ENCODE results near the gene HGFAC.
A peak's percentile ranks its signal among the peaks of the same experiment; 100 is the strongest.
"Not testable (repeated sequence)": the region's sequence is repeated elsewhere in the genome, so short reads cannot be mapped to it uniquely, and the experiment has no call there.

The HGFAC gene

DNA sequence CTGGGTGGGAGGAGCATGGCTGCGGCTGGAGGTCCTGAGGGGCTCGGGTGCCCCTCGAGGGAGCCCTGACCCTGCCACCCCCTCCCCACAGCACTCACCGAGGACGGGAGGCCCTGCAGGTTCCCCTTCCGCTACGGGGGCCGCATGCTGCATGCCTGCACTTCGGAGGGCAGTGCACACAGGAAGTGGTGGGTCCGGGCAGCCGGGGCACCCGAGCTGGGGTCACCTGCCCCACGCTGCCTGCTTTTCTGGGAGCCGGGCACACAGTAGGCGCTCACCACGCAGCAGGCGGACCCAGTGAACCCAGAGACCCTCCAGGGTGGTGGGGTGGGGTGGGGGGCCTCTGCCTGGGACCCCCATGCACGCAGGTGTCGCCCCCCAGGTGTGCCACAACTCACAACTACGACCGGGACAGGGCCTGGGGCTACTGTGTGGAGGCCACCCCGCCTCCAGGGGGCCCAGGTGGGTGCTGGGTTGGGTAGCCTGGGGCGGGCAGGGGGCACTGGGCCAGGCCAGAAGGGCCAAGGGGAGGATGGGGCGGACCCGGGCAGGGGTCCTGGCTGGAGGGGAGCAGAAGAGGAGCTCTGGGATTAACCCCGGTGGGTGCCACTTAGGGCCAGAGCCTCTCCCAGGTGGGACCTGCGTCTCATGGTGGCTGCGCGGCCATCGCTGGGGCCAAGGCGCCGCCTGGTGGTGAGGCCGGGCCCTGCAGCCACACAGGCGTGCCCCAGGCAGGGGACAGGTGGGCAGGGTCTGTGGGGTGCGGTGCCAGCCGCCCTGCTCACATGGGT, 1.4 kb downstream of the HGFAC start:
- no peaks in the 10 kb centered on the region for H3K4me1 Mint-ChIP-seq
- no peaks in the 10 kb centered on the region for H3K27me3 Mint-ChIP-seq
- no peak overlapping the region for H3K4me3 Mint-ChIP-seq
- peak; percentile 58 for ATAC-seq
- no peak overlapping the region for H3K27ac Mint-ChIP-seq
- peak; percentile 73 to 79 for DNase-seq
- H3K9me3 Mint-ChIP-seq, result no peaks in the 10 kb centered on the region

DNA sequence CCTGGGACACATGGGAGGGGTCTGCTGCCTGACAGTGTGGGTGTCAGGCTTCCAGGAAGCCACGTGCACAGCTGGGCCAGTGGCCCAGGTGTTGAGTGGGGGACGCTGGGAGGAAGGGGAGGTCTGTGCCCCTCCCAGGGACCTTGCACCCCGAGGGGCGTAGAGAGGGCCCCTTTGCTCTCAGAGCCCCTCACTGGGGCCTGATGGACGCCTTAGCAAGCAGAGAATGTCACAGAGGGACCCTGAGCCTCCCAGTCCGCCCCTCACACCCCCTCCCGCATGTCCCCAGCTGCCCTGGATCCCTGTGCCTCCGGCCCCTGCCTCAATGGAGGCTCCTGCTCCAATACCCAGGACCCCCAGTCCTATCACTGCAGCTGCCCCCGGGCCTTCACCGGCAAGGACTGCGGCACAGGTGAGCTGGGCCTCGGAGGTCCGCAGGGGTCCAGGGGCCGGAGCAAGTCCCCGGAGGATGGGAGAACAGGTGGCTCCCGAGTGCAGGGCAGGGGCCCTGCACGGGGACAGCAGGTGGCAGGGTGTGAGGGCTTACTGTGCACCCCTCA, 2.1 kb downstream of the HGFAC start:
- no peaks in the 10 kb centered on the region for H3K9me3 Mint-ChIP-seq
- H3K4me3 Mint-ChIP-seq, result no peak overlapping the region
- DNase-seq (no peak), ATAC-seq (no peak)
- no peak overlapping the region for H3K27ac Mint-ChIP-seq
- no peaks in the 10 kb centered on the region for H3K27me3 Mint-ChIP-seq
- H3K4me1 Mint-ChIP-seq, result no peaks in the 10 kb centered on the region

GRCh38 chr4:3444351-3445110, 2.8 kb downstream of the HGFAC start:
- Mint-ChIP-seq H3K9me3 (no peaks in the 10 kb centered on the region), H3K27ac (no peak overlapping the region), H3K27me3 (no peaks in the 10 kb centered on the region), H3K4me3 (no peak overlapping the region), H3K4me1 (no peaks in the 10 kb centered on the region)
- DNase-seq, result no peak
- no peak for ATAC-seq

- no peak for ATAC-seq
- no peak for DNase-seq
- no peak overlapping the region for H3K27ac Mint-ChIP-seq
- H3K9me3 Mint-ChIP-seq, result no peaks in the 10 kb centered on the region
- no peaks in the 10 kb centered on the region for H3K4me1 Mint-ChIP-seq
- no peak overlapping the region for H3K4me3 Mint-ChIP-seq
- no peaks in the 10 kb centered on the region for H3K27me3 Mint-ChIP-seq
Observed at GRCh38 chr4:3445111-3445820, 3.5 kb downstream of the HGFAC start.

GRCh38 chr4:3445829-3446545, 4.2 kb downstream of the HGFAC start:
- Mint-ChIP-seq H3K4me1 (no peaks in the 10 kb centered on the region), H3K27me3 (no peaks in the 10 kb centered on the region), H3K4me3 (no peak overlapping the region), H3K27ac (no peak overlapping the region), H3K9me3 (no peaks in the 10 kb centered on the region)
- ATAC-seq (no peak), DNase-seq (no peak)

DNA sequence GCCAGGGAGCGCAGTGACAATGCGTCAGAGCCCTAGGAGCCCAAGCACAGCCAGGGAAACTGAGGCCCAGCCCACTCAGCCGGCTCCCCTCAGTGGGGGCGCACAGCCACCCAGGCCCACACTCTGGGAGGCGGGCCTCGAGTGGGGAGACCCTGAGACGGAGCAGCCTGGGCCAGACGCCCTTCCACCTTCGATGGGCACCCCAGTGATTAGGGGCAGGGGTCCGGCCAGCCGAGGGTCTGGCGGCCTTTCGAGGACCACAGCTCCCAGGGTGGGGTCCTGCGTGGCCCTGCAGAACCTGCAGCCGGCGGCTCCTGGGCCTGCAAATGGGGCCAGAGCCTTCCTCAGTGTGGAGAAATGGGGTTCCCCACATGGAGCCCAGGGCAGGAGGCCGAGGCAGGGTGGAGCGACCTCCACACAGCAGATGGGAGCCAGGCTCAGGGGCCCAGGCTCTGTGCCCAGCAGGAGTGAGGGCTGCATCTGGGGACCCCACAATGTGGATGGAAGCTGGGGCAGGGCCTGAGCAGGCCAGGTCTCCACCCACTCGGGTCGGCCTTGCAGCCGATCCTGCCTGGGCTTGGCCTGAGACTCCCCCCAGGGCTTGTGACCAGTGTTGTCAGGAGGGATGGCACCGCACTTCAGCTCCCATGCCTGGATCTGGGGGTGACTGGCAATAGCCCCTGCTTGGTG, 5.0 kb downstream of the HGFAC start:
- no peak overlapping the region for H3K4me3 Mint-ChIP-seq
- H3K4me1 Mint-ChIP-seq, result no peaks in the 10 kb centered on the region
- no peaks in the 10 kb centered on the region for H3K9me3 Mint-ChIP-seq
- H3K27ac Mint-ChIP-seq, result no peak overlapping the region
- no peak for ATAC-seq
- no peak for DNase-seq
- no peaks in the 10 kb centered on the region for H3K27me3 Mint-ChIP-seq

DNA sequence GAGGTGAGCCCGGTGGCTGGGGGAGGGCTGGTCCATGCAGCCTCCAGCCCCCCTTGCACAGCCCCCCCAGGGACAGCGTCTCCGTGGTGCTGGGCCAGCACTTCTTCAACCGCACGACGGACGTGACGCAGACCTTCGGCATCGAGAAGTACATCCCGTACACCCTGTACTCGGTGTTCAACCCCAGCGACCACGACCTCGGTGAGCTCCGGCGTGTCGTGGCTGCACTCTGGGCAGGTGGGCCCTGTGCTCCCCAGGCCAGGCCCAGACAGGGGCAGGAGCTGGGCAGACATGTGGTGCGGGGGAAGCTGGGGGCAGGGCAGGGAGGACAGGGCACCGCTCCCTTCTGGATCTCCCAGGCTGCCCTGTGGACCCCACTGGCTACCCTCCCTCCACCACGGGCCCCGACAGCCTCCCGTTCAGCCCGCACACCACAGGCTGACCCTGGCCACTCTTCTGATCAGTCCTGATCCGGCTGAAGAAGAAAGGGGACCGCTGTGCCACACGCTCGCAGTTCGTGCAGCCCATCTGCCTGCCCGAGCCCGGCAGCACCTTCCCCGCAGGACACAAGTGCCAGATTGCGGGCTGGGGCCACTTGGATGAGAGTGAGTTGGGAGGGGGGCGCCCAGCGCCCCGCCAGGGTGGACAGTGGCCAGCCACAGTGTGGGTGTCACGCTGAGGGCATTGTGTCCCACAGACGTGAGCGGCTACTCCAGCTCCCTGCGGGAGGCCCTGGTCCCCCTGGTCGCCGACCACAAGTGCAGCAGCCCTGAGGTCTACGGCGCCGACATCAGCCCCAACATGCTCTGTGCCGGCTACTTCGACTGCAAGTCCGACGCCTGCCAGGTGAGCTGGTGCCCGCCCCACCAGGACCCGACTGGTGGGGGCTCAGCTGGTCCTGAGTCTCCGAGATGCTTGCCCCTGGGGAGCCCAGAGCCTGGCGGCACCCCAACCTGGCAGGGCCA, 5.9 kb downstream of the HGFAC start:
- Mint-ChIP-seq H3K4me1 (no peaks in the 10 kb centered on the region), H3K4me3 (no peak overlapping the region), H3K27me3 (no peaks in the 10 kb centered on the region), H3K27ac (no peak overlapping the region), H3K9me3 (no peaks in the 10 kb centered on the region)
- ATAC-seq, result no peak
- no peak for DNase-seq

- Mint-ChIP-seq H3K27ac (no peak overlapping the region), H3K9me3 (no peaks in the 10 kb centered on the region), H3K27me3 (no peaks in the 10 kb centered on the region), H3K4me1 (no peaks in the 10 kb centered on the region), H3K4me3 (no peak overlapping the region)
- DNase-seq (no peak), ATAC-seq (no peak)
Observed at GRCh38 chr4:3449047-3449573, 7.3 kb downstream of the HGFAC start.

DNA sequence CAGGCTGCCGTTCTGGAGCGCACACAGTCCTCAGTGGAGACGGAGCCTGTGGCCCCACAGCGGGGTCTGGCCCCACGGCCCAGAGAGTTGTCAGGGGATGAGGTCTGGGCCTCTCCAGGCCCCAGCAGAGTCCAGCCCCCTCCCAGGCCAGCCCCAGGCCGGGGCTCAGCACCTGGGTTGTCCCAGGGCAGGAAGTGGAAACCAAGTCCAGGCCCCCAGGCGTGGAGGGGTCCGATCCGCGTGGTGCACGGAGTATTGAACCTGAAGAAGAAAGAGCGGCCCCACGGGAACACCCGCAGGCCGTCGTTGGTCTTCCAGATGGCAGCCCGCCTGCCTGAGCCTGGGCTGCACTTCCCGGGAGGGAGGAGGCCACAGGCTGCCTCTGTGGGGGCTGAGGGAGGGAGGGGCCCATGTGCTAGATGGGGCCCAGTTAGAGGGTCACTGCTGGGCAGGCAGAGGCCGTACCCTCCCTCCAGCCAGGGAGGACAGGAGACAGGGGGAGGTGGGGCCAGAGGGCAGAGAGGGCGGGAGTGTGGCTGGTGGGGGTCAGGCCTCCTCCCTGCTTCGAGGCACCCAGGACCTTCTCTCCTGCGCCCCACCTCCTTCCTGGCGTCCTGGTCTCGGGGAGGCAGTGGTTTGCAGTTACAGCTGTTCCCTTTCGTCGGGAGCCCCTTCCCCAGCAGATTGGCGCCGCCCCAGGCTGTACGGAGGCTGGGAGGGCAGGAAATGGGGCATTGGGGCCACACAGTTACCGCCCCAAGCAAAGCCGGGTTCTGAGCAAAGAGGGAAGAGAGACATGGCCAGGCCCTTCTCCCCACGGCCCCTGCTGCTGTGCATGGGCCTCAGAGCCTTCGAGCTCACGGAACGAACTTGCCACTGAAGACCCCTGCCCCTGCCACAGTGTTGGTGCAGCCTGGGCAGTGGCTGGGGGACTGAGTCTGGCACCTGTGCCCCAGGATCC, 8.1 kb downstream of the HGFAC start:
- DNase-seq, result no peak
- peak overlapping the region in 1 of 2 donors; percentile 83 for H3K27ac Mint-ChIP-seq

DNA sequence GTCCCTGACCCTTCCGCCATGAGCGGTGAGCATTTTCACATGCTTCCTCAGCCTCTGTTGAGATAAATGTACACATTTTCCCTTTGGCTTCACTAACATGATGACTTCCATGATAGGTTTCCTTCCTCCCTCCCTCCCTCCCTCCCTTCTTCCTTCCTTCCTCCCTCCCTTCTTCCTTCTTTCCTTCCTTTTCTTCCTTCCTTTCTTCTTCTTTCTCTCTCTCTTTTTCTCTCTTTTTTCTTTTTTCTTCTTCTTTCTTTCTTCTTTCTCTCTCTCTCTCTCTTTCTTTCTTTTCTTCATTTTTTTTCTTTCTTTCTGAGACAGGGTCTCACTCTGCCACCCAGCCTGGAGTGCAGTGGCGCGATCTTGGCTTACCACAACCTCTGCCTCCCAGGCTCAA, 8.9 kb downstream of the HGFAC start:
- Mint-ChIP-seq H3K4me3 (no peak overlapping the region), H3K27ac (no peak overlapping the region), H3K4me1 (no peaks in the 10 kb centered on the region), H3K9me3 (peaks cover 7 to 15% of the 10 kb centered on the region in 2 donors), H3K27me3 (no peaks in the 10 kb centered on the region)
- DNase-seq, result no peak
- ATAC-seq, result no peak

More for the DNA sequence above, 8.1 kb downstream of the HGFAC start:
- ATAC-seq, result peak; percentile 19
- Mint-ChIP-seq H3K27me3 (no peaks in the 10 kb centered on the region), H3K9me3 (peaks cover 0 to 7% of the 10 kb centered on the region in 2 donors), H3K4me3 (no peak overlapping the region), H3K4me1 (no peaks in the 10 kb centered on the region)

- no peaks in the 10 kb centered on the region for H3K4me1 Mint-ChIP-seq
- ATAC-seq (no peak), DNase-seq (no peak)
- H3K27ac Mint-ChIP-seq, result no peak overlapping the region
- H3K27me3 Mint-ChIP-seq, result no peaks in the 10 kb centered on the region
- H3K9me3 Mint-ChIP-seq, result peaks cover 8 to 18% of the 10 kb centered on the region in 2 donors
- no peak overlapping the region for H3K4me3 Mint-ChIP-seq
Observed at GRCh38 chr4:3451956-3452355, 10.2 kb downstream of the HGFAC start.

GRCh38 chr4:3452376-3452775, 10.6 kb downstream of the HGFAC start:
- H3K4me1 Mint-ChIP-seq, result no peaks in the 10 kb centered on the region
- peaks cover 8 to 18% of the 10 kb centered on the region in 2 donors for H3K9me3 Mint-ChIP-seq
- no peaks in the 10 kb centered on the region for H3K27me3 Mint-ChIP-seq
- ATAC-seq, result no peak
- DNase-seq, result no peak
- no peak overlapping the region for H3K27ac Mint-ChIP-seq
- H3K4me3 Mint-ChIP-seq, result no peak overlapping the region

DNA sequence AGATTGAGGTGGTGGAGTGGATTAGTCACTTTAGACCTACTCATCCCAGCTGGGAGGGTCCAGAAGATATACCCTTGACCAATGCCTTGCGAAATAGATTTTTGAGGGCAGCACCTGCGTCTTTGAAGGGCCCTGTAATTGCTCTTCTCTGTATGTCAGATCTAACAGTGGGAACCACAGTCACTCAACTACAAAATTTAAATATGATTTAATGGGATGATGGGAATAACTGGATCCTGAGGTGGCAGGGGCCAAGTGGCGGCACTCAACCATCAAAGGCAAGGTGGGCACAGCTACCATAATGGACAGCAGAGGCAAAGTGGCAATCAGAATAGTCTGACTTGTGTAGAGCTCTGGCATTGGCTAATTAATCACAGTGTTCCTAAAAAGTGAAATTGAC, 13.8 kb downstream of the HGFAC start:
- H3K27ac Mint-ChIP-seq, DNase-seq, H3K4me3 Mint-ChIP-seq, ATAC-seq, H3K27me3 Mint-ChIP-seq, H3K4me1 Mint-ChIP-seq: not testable (repeated sequence)
- peaks cover 8 to 18% of the 10 kb centered on the region in 2 donors for H3K9me3 Mint-ChIP-seq

All from stimulated activated naive CD8-positive, alpha-beta T cell treated with anti-CD3 and anti-CD28 coated beads, Interleukin-15, amount 100 ng/mL, for 72 hours (primary cell).